Measurements from ENCODE around the gene CRY1. TPM values are rescaled to one million over a fixed set of nuclear protein-coding genes. Genes with fewer than 3 reads are reported as not detected.
"Not testable (repeated sequence)": the region's sequence is repeated elsewhere in the genome, so short reads cannot be mapped to it uniquely, and the experiment has no call there.

Gene CRY1
- total RNA-seq, 1 donor from 2014 or later, result 10.5 TPM

DNA sequence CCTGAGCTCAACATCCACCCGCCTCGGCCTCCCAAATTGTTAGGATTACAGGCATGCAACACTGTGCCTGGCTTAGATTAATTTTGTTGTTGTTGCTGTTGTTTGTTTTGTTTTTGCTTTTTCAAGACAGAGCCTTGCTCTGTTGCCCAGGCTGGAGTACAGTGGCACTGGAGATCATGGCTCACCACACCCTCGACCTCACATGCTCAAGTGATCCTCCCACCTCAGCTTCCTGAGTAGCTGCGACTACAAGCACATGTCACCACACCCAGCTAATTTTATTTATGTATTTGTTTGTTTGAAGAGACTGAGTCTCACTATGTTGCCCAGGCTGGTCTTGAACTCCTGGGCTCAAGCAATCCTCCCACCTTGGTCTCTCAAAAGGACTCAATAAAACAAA is 26.7 kb downstream of the CRY1 start:
- no peak for DNase-seq (ENCODE audit: low read depth in 2 of 2)

DNA sequence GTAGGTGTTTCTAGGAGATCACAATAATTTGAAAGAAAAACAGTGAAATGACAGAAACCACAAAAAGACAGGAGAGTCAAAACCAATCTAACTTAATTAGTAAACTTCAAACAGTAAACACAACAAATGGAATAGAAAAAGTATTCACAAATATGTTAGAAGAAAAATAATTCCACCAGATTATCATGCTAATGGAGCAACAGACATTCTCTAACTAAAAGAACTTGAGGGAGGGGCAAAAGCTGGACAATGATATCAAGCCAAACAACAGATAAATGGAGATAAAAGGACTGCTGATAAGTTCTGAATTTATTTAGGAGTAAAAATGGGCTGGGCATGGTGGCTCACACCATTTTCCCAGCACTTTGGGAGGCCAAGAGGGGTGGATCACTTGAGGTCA is 28.7 kb downstream of the CRY1 start:
- no peak for DNase-seq (ENCODE audit: low read depth in 2 of 2)

DNA sequence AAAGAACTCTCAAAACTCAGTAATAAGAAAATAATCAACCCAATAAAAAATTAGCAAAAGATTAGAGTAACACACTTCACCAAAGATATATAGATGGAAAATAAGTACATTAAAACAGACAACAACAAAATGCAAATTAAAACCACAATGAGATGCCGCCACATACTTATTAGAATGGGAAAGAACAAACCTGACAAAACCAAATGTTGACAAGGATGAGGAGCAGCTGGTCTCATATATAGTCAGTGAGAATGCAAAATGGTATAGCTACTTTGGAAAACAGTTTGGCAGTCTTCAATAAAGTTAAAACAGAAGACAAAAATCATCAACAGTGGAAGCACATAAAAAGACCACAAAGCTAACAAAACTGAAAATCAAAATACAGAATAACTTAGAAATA is 29.1 kb downstream of the CRY1 start:
- DNase-seq (ENCODE audit: low read depth in 2 of 2), result no peak

DNA sequence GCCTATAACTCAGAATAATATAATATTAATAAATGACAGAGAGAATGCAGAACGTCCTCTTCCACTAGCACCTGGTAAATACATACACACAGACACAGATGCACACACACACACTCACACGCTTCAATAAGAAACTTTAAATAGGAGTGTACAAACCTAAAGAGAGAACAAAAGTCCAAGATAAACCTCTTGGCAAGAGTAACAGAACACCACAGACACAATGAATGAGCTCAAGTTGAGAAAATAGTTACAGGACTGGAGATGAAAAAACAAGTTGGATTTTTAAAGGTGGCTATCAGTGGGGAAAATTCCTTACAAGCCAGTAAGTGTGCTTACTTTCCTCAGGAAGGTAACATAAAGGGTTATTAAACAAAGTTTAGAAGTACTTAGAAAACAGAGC is 35.2 kb downstream of the CRY1 start:
- DNase-seq (ENCODE audit: low read depth in 2 of 2), result no peak

DNA sequence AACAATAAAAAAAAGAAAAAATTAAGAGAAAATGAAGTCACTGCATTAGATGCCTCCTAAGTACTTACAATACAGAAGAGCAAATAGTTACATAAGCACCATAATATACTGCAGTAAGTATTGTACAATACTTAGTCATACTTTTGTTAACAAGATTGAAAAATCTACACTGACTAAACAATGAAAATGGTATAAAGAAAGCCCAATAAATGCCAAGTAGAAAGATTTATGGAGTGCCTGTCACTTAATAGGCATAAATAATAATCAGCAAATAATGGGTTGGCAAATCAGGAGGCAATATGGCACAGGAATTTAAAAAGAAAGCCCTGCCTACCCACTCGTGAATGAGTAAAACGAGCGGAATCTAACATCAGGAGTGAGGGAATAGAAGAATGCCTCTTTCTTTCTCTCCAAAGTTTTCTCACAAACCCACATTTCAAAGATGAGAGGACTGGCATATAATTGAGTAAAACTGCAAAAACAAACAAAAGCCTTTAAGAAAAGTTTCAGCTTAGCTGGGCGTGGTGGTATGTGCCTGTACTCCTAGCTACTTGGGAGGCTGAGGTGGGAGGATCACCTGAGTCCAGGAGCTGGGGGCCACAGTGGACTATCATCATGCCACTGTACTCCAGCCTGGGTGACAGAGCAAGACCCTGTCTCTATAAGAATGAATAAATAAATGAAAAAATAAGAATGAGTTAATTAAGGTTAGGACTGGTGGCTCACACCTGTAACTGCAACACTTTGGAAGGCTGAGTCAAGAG is 36.1 kb downstream of the CRY1 start:
- peak in 1 of 2 donors; percentile 68 for DNase-seq (ENCODE audit: low read depth in 2 of 2)

DNA sequence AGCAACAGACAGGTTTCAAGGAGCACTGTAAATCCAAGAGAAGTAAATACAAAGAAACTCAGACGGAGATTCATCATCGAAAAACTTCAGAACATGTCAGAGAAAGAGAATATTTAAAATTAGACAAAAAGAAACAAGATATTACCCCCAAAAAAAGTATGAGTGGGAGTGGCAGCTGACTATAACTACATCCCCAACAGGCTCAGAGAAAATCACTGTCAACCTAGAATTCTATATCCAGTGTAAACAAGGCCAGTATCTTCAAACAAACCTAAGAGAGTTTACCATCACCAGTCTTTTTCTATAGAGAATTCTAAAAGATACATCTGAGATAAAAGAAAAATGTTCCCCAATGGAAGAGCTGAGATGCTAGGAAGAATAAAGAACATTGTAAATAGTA is 39.6 kb downstream of the CRY1 start:
- DNase-seq (ENCODE audit: low read depth in 2 of 2), result no peak

DNA sequence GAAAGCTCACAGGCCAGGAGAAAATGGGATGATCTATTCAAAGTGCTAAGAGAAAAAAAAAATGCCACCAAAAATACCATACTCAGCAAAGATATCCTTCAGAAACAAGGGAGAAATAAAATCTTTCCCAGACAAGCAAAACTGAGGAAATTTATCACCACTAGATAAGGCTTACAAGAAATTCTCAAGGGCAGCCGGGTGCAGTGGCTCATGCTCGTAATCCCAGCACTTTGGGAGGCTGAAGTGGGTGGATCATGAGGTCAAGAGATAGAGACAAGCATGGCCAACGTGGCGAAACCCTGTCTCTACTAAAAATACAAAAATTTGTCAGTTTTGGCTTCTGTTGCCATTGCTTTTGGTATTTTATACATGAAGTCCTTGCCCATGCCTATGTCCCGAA is 48.2 kb downstream of the CRY1 start:
- no peak for DNase-seq (ENCODE audit: low read depth in 2 of 2)

DNA sequence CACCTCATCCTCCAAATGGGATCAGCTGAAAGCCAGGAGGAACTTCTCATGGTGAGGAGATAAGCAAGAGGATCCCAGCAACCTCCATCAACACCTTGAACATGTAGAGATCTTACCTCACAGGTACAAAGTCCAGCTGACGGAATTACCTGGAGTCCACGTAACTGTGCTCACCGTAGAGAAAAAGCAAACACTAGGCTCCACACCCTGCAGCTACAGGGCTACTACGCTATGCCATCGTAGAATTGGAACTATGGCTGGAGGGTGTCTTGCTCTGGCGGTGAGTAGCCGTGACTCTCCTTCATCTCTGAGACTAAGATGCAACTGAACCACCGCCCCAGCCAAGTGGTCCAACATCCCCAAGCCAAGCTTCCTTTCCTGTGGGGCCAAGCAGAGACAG is 50.5 kb downstream of the CRY1 start:
- no peak for DNase-seq (ENCODE audit: low read depth in 2 of 2)

DNA sequence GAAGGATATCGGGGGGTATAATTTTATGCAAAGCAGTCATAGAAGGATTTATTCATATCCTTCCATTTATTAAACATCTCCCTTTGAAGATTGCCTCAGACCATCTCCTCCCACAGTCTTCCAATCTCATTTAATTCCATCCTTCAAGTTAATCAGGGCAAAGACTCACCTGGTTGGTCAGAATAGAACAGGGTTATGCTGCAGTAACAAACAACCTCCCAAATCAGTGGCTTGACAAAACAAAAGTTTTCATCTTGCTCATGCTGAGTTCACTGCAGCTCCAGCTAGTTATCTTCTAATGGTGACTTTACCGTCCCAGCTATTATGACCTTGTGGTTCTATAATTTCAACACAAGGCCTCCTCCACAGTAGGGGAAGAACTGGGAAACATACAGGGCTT is 57.6 kb downstream of the CRY1 start:
- DNase-seq (ENCODE audit: low read depth in 2 of 2), result no peak

DNA sequence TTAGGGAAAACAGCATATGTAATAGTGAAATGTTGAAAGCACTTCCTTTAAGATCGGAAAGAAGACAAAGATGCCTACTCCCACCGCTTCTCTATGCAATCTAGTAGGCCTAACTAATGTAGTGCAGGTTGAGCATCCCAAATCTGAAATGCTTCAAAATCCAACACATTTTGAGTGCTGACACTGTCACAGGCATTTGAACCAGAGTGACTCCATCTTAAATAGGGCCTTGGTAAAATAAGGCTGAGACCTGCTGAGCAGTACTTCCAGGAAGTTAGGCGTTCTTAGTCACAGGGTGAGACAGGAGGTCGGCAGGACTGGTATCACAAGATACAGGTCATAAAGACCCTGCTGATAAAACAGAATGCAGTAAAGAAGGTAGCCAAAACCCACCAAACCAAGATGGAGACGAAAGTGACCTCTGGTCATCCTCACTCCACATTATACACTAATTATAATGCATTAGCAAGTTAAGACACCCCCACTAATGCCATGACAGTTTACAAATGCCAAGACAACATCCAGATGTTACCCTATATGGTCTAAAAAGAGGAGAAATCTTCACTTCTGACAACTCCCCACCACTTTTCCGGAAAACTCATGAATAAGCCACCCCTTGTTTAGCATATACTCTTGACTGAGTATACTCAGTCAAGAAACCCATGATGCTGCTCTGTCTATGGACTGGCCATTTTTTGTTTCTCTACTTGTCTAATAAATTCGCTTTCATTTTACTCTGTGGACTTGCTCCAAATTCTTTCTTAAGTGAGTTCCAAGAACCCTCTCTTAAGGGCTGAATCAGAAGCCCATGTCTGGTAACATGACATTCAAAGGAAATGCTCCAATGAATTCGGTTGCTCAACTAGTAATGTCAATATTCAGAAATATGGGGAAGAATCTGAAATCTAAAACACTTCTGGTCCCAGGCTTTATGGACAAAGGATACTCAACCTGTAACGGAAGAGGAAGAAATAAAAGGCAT is 59.3 kb downstream of the CRY1 start:
- no peak for DNase-seq (ENCODE audit: low read depth in 2 of 2)

DNA sequence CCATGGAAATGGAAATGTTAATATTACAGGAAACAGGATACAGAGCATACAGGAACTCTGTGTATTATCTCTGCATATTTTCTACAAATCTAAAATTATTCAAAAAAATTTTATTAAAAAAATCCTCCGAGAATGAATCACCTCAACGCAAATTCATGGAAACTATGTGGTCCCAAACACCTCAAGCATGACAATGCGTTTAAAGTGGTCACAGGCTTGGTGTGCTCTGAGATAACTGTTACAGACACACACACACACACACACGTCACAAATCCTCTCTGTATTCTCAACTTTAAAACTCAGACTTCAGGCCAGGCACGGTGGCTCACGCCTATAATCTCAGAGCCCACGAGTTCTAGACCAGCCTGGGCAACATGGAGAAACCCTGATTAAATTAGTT is 61.1 kb downstream of the CRY1 start:
- peak; percentile 55 to 80 for DNase-seq (ENCODE audit: low read depth in 2 of 2)

DNA sequence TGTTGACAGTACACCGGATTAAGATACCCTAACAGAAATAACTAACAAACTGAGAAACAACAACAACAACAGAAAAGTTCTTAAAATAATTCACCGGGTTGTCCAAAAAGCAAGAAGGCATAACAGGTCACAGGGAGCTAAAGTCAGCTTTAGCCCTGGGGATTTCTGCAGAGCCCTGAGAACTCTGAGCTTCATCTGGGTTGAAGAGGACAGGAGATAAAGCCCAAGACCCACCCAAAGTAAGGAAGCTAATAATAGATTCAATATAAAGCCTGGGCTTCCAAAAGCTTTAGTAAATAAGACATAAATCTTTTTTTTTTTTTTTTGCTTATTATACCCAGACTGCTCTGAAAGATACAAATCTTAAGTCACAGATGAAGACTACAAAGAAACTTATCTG is 62.3 kb downstream of the CRY1 start:
- no peak for DNase-seq (ENCODE audit: low read depth in 2 of 2)

DNA sequence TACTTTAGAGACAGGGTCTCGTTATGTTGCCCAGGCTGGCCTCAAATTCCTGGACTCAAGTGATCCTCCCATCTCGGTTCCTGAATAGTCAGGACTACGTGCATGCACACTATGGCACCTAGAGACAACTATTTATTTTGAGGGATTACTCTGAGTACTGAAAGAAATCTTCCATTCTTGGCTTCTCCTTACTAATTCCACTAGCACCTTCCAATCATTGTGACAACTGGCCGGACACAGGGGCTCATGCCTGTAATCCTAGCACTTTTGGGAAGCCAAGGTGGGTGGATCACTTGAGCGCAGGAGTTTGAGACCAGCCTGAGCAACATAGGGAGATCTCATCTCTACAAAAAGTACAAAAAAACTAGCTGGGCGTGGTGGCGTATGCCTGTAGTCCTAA is 64.3 kb downstream of the CRY1 start:
- DNase-seq (ENCODE audit: low read depth in 2 of 2), result no peak

DNA sequence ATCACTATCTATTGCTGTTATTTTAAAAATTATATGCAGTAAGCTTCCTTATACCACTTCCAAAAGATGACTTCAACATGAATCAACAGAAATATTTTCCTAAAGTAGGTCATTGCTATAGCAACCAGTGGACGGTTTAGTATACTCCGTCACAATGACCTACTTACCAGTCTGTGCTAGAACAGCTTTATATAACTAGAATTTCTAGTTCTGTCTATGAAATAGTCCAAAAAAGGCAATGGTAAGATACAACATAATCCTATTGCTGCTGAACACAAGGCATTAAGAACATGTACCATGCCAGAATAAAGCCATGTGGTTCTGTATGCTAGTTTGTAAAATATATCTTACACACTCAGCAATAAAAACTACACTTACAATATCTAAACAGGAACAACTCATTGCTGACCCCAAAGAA is 65.7 kb downstream of the CRY1 start:
- peak; percentile 87 to 93 for DNase-seq (ENCODE audit: low read depth in 2 of 2)

DNA sequence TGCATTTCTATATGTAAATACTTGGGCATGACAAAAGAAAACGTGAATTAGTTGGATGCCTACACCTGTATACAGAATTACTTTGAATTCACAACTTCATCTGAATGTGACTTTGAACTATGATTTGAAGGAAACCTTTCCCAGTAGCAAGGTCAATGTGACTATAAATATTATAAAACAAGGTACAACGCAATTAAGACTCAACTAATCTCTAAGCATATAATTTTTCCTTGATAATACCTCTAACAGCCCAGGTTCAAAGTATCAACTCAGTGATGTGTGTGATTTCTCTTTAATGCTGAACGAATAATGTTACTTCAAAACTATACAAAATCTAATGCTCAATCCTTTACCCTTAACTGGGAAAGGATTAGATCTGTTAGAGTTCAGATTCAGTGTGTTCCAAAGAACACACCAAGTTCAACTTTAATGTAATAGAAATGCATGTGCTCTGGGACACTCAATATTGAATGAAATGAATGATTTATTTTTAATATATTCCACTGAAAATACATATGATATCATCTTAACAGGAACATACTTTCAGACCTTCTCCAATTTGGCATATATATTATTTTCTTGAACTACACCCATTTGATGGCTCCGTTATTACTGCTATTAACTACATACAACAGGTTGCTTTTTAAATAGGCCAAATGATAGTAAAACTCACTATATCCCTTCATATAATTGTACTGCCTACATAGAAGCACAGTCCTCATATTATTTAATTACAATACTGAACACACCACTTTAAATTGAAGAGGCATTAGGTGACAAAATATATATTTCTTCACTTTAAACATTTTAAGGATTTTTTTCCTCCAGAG is 66.3 kb downstream of the CRY1 start:
- DNase-seq (ENCODE audit: low read depth in 2 of 2), result no peak

DNA sequence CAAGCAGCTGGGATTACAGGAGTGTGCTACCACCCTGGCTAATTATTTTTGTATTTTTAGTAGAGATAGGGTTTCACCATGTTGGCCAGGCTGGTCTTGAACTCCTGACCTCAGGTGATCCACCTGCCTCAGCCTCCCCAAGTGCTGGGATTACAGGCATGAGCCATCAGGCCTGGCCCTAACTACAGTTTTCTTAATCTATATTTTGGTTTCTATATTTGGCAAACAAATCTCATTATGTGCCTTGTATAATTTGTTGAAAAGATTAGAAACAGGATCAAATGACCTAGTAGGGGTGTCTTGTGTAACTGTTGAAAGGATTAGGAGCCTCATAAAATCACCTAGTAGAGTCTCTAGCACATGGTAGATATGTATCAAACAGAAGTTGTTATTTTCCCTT is 67.0 kb downstream of the CRY1 start:
- DNase-seq (ENCODE audit: low read depth in 2 of 2), result not testable (repeated sequence)

DNA sequence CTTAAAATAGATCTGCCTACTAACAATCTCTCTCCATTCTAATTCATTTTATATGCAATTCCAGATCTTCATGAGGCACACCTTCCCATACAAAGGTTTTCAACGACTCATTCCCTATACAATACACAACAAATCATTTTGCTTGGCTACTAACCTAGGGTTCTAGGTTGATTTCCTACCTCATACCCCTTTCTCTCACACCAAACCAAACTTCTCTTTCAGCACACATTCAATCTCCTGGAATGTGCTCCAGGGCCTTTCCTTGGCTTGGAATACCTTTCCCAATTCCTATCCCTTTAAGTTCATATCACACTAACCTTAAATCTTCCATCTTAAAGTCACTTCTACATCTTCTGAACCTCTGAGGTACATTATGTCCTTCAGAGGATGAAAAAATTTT is 67.7 kb downstream of the CRY1 start:
- no peak for DNase-seq (ENCODE audit: low read depth in 2 of 2)

DNA sequence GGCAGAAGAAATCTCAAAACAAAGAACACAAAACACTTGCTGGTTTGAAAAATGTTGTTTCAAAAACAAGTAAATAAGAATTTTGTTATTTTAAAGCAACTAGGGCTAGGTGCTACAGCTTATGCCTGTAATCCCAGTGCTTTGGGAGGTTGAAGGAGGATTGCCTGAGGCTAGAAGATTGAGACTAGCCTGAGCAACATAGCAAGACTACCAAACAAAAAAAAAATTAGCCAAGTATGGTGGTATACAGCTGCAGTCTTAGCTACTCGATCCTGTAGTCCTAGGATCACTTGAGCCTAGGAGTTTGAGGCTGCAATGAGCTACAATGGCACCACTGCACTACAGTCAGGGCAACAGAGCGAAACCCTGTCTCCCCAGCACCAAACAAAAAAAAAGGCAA is 73.8 kb downstream of the CRY1 start:
- DNase-seq (ENCODE audit: low read depth in 2 of 2), result no peak

DNA sequence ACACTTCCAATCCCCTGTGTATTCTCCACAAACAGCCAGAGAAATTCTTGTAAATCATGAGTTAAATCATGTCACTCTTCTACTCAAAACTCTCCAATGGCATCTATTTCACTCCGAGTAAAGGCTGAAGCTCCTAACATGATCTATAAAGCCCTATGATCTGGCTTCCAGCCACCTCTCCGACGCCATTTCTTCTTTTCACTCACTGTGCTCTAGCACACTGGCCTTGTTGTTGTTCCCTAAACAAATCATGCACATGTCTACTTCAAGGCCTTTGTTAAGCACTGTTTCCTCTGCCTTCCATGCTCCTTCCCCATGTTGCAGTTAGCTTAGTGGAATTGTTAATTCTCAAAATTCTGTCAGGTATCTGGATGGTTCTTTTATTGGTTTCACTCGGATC is 76.3 kb downstream of the CRY1 start:
- no peak for DNase-seq (ENCODE audit: low read depth in 2 of 2)

DNA sequence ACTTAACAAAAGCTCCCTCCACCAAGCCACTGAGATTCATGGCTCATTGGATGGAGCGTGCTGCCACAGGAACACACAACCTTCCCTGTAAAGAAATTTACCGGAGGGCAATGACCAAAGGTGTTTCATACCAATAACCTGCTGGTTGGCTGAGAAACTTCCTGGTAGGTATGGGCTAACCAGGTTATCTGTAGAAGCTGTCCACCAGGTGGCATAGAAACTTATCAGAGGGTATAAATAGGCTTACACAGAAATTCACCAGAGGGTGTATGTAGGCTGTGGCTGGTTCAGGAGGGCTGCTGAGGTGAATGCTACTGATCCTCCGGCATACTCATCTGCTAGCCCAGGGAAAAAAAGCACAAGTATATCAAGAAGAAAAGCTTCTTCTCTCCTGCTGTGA is 79.3 kb downstream of the CRY1 start:
- peak in 1 of 2 donors; percentile 7 for DNase-seq (ENCODE audit: low read depth in 2 of 2)

DNA sequence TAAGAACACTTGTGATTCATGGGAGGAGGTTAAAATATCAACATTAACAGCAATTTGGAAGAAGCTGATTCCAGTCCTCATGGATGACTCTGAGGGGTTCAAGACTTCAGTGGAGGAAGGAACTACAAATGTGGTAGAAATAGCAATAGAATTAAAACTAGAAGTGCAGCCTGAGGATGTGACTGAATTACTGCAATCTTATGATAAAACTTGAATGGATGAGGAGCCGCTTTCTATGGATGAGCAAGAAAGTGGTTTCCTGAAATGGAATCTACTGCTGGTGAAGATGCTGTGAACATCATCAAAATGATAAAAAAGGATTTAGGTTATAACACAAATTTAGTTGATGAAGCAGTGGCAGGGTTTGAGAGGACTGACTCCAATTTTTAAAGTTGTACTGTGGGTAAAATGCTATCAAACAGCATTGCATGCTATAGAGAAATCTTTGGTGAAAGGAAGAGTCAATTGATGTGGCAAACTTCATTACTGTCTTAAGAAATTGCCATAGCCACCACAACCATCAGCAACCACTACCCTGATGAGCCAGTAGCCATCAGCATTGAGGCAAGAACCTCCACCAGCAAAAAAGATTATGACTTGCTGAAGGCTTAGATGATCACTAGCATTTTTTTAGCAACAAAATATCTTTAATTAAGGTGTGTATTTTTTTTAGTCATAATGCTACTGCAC is 80.5 kb downstream of the CRY1 start:
- no peak for DNase-seq (ENCODE audit: low read depth in 2 of 2)

Measured in dermis microvascular lymphatic vessel endothelial cell (primary cell).